ENCODE results near the gene SNCAIP.

SNCAIP gene

GRCh38 chr5:122473138-122473843 lies 161.3 kb downstream of the SNCAIP start:
- H3K4me3 ChIP-seq (replicated peaks; ENCODE audit: insufficient read depth, low read length): no peak overlapping the region
- DNase-seq (ENCODE audit: low read depth in 1 of 2, low spot score in 1 of 2): peak in 1 of 2 experiments; percentile 7
- no peaks in the 10 kb centered on the region for H3K27me3 ChIP-seq (ENCODE audit: insufficient read depth, poor library complexity, severe bottlenecking)
- no peak for TF ChIP-seq CTCF (IDR thresholded peaks at IDR 0.05; ENCODE audit: insufficient read depth, low read length)
- no peak for TF ChIP-seq GABPA (IDR thresholded peaks at IDR 0.05; ENCODE audit: low read depth)
- no peak for TF ChIP-seq REST (IDR thresholded peaks at IDR 0.05; ENCODE audit: insufficient replicate concordance, low read depth)
- TF ChIP-seq POLR2AphosphoS5 (IDR thresholded peaks at IDR 0.05; ENCODE audit: low read depth): no peak
- TF ChIP-seq SPI1 (IDR thresholded peaks at IDR 0.05; ENCODE audit: borderline replicate concordance, low read depth): no peak
- H3K27ac ChIP-seq (replicated peaks): no peak overlapping the region

- H3K27me3 ChIP-seq (ENCODE audit: insufficient read depth, poor library complexity, severe bottlenecking): no peaks in the 10 kb centered on the region
- H3K27ac ChIP-seq (replicated peaks): no peak overlapping the region
- TF ChIP-seq SPI1 (IDR thresholded peaks at IDR 0.05; ENCODE audit: borderline replicate concordance, low read depth) (no peak), CTCF (IDR thresholded peaks at IDR 0.05; ENCODE audit: insufficient read depth, low read length) (no peak), REST (IDR thresholded peaks at IDR 0.05; ENCODE audit: insufficient replicate concordance, low read depth) (no peak), POLR2AphosphoS5 (IDR thresholded peaks at IDR 0.05; ENCODE audit: low read depth) (no peak), GABPA (IDR thresholded peaks at IDR 0.05; ENCODE audit: low read depth) (no peak)
- DNase-seq (ENCODE audit: low read depth in 1 of 2, low spot score in 1 of 2): no peak
- H3K4me3 ChIP-seq (replicated peaks; ENCODE audit: insufficient read depth, low read length): no peak overlapping the region
Observed at GRCh38 chr5:122473941-122474340, 161.9 kb downstream of the SNCAIP start.

GRCh38 chr5:122478741-122479442 lies 166.9 kb downstream of the SNCAIP start:
- H3K4me3 ChIP-seq (replicated peaks; ENCODE audit: insufficient read depth, low read length): no peak overlapping the region
- no peak for DNase-seq (ENCODE audit: low read depth in 1 of 2, low spot score in 1 of 2)
- TF ChIP-seq SPI1 (IDR thresholded peaks at IDR 0.05; ENCODE audit: borderline replicate concordance, low read depth) (no peak), REST (IDR thresholded peaks at IDR 0.05; ENCODE audit: insufficient replicate concordance, low read depth) (no peak), CTCF (IDR thresholded peaks at IDR 0.05; ENCODE audit: insufficient read depth, low read length) (no peak), POLR2AphosphoS5 (IDR thresholded peaks at IDR 0.05; ENCODE audit: low read depth) (no peak)
- no peak overlapping the region for H3K27ac ChIP-seq (replicated peaks)
- no peaks in the 10 kb centered on the region for H3K27me3 ChIP-seq (ENCODE audit: insufficient read depth, poor library complexity, severe bottlenecking)
